ENCODE data around the gene CD70. TPM values are rescaled to one million over a fixed set of nuclear protein-coding genes. Genes with fewer than 3 reads are reported as not detected.
"Not testable (repeated sequence)": the region's sequence is repeated elsewhere in the genome, so short reads cannot be mapped to it uniquely, and the experiment has no call there.

CD70 gene
- total RNA-seq, 1 donor from 2014 or later = 0.51 TPM

- no peak for DNase-seq (ENCODE audit: low spot score)
- Mint-ChIP-seq H3K4me1 (ENCODE audit: unreplicated experiment) (no peaks in the 10 kb centered on the region), H3K36me3 (ENCODE audit: low read depth, unreplicated experiment) (no peaks in the 10 kb centered on the region), H3K4me3 (ENCODE audit: unreplicated experiment) (no peak overlapping the region), H3K27ac (ENCODE audit: unreplicated experiment) (no peak overlapping the region), H3K27me3 (ENCODE audit: unreplicated experiment) (peaks cover 7% of the 10 kb centered on the region), H3K9me3 (ENCODE audit: unreplicated experiment) (peaks cover 5% of the 10 kb centered on the region)
- TF ChIP-seq, protein P1, sequence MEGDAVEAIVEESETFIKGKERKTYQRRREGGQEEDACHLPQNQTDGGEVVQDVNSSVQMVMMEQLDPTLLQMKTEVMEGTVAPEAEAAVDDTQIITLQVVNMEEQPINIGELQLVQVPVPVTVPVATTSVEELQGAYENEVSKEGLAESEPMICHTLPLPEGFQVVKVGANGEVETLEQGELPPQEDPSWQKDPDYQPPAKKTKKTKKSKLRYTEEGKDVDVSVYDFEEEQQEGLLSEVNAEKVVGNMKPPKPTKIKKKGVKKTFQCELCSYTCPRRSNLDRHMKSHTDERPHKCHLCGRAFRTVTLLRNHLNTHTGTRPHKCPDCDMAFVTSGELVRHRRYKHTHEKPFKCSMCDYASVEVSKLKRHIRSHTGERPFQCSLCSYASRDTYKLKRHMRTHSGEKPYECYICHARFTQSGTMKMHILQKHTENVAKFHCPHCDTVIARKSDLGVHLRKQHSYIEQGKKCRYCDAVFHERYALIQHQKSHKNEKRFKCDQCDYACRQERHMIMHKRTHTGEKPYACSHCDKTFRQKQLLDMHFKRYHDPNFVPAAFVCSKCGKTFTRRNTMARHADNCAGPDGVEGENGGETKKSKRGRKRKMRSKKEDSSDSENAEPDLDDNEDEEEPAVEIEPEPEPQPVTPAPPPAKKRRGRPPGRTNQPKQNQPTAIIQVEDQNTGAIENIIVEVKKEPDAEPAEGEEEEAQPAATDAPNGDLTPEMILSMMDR (IDR thresholded peaks at IDR 0.05; ENCODE audit: unreplicated experiment) = no peak
Observed at GRCh38 chr19:6571167-6571566, 19.8 kb downstream of the CD70 start.

- TF ChIP-seq, protein P1 (IDR thresholded peaks at IDR 0.05; ENCODE audit: unreplicated experiment) = no peak
- no peaks in the 10 kb centered on the region for H3K4me1 Mint-ChIP-seq (ENCODE audit: unreplicated experiment)
- H3K9me3 Mint-ChIP-seq (ENCODE audit: unreplicated experiment) = peaks cover 5% of the 10 kb centered on the region
- H3K27ac Mint-ChIP-seq (ENCODE audit: unreplicated experiment) = no peak overlapping the region
- no peak for DNase-seq (ENCODE audit: low spot score)
- peaks cover 7% of the 10 kb centered on the region for H3K27me3 Mint-ChIP-seq (ENCODE audit: unreplicated experiment)
- H3K36me3 Mint-ChIP-seq (ENCODE audit: low read depth, unreplicated experiment) = no peaks in the 10 kb centered on the region
- no peak overlapping the region for H3K4me3 Mint-ChIP-seq (ENCODE audit: unreplicated experiment)
Observed at GRCh38 chr19:6570764-6571163, 20.2 kb downstream of the CD70 start.

- Mint-ChIP-seq H3K27me3 (ENCODE audit: unreplicated experiment) (peaks cover 7% of the 10 kb centered on the region), H3K27ac (ENCODE audit: unreplicated experiment) (no peak overlapping the region), H3K36me3 (ENCODE audit: low read depth, unreplicated experiment) (no peaks in the 10 kb centered on the region), H3K4me3 (ENCODE audit: unreplicated experiment) (no peak overlapping the region), H3K9me3 (ENCODE audit: unreplicated experiment) (peaks cover 16% of the 10 kb centered on the region), H3K4me1 (ENCODE audit: unreplicated experiment) (no peaks in the 10 kb centered on the region)
- TF ChIP-seq, protein P1 (IDR thresholded peaks at IDR 0.05; ENCODE audit: unreplicated experiment) = no peak
- DNase-seq (ENCODE audit: low spot score) = no peak
Observed at GRCh38 chr19:6568816-6569215, 22.1 kb downstream of the CD70 start.

- TF ChIP-seq, protein P1 (IDR thresholded peaks at IDR 0.05; ENCODE audit: unreplicated experiment) = no peak
- DNase-seq (ENCODE audit: low spot score) = no peak
- peaks cover 7% of the 10 kb centered on the region for H3K27me3 Mint-ChIP-seq (ENCODE audit: unreplicated experiment)
- no peaks in the 10 kb centered on the region for H3K4me1 Mint-ChIP-seq (ENCODE audit: unreplicated experiment)
- no peak overlapping the region for H3K27ac Mint-ChIP-seq (ENCODE audit: unreplicated experiment)
- no peak overlapping the region for H3K4me3 Mint-ChIP-seq (ENCODE audit: unreplicated experiment)
- H3K9me3 Mint-ChIP-seq (ENCODE audit: unreplicated experiment) = peaks cover 18% of the 10 kb centered on the region
- H3K36me3 Mint-ChIP-seq (ENCODE audit: low read depth, unreplicated experiment) = no peaks in the 10 kb centered on the region
Observed at GRCh38 chr19:6568010-6568526, 22.9 kb downstream of the CD70 start.

DNA sequence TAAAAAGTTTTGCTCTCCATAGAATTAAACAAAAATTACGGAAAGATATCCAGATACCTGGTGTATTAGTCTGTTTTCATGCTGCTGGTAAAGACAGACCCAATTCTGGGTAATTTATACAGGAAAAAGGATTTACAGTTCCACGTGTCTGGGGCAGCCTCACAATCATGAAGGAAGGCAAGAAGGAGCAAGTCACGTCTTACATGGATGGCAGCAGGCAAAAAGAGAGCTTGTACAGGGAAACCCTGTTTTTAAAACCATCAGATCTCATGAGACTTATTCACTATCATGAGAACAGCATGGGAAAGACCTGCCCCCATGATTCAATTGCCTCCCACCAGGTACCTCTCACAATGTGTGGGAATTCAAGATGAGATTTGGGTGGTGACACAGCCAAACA is 24.2 kb downstream of the CD70 start:
- not testable (repeated sequence) for DNase-seq (ENCODE audit: low spot score); H3K27me3 Mint-ChIP-seq (ENCODE audit: unreplicated experiment); H3K4me3 Mint-ChIP-seq (ENCODE audit: unreplicated experiment); H3K4me1 Mint-ChIP-seq (ENCODE audit: unreplicated experiment); H3K27ac Mint-ChIP-seq (ENCODE audit: unreplicated experiment); H3K36me3 Mint-ChIP-seq (ENCODE audit: low read depth, unreplicated experiment)
- H3K9me3 Mint-ChIP-seq (ENCODE audit: unreplicated experiment) = peaks cover 18% of the 10 kb centered on the region

Data from endothelial cell (in vitro differentiated cells).